ENCODE data around the gene PDE10A.
"Not testable (repeated sequence)": the region's sequence is repeated elsewhere in the genome, so short reads cannot be mapped to it uniquely, and the experiment has no call there.

PDE10A gene

DNA sequence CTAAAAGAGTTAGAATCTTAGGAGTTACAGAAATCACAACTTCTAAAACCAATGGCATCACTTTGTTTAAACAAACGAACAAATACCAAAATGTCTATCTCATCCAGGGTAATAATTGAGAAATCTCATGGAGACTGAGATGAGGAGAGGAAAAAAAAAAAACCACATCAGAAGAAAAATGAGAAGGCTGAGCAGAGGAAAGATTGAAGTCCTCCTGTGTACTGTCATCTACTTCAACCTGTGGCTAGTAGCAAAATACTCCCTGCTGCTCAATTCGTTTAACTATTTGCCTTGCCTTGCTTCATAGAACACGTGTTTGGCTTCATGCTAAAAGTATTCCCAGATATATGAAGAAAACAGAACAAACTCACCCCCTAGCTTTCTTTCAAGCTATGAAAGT is 143.7 kb downstream of the PDE10A start:
- no peak for DNase-seq

- no peak for DNase-seq
Measured at GRCh38 chr6:165515963-165516624, 146.9 kb downstream of the PDE10A start.

DNA sequence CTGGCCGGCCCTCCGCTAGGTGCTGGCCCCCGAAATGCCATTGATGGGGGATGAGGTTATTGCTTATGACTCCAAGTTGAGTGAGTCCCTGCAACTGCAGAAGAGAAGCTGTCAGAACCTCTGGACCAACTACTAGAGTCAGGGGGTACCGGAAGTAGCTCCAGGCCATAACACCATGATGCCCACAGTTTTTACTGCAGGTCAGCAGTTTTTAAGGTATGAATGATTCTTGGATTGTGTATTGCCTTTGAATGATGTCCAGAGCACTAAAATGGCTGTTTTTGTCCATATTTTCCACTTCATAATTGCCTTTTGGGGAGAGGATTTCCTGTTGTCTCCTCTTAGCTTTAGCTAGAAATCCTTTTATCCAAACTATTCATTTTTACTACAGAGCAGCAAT is 148.4 kb downstream of the PDE10A start:
- no peak for DNase-seq

DNA sequence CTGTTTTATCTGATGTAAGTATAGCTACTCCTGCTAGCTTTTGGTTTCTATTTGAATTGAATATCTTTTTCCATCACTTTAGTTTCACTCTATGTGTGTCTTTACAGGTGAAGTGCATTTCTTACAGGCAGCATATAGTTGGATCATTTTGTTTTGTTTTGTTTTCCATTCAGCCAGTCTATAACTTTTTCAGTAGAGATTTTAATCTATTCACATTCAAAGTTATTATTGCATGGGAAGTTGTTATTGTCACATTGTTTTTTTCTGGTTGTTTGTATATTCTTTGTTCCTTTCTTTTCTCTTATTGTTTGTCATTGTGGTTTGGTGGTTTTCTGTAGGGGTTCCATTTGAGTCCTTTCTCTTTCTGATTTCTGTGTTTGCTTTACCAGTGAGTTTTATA is 151.2 kb downstream of the PDE10A start:
- DNase-seq = no peak

DNA sequence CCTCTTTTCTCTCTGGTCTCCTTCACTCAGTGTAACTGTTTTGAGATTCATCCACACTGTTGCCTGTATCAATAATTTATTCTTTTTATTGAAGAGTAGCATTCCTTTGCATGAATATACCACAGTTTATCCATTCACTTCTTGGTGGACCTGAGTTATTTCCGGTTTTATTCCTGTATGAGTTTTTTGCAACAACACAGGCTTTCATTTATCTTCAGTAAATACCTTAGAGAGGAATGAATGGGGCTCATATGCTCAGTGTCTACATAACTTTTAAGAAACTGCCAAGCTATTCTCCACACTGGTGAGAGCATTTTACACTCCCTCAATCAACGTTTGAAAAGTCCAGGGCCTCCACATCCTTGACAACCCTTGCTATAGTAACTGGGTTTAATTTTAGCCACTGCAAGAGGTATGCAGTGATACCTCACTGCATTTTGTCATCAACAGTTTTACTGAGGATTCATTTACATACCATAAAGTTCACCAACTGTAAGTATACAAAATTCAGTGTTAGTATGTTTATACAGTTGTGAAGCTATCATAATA is 154.6 kb downstream of the PDE10A start:
- no peak for DNase-seq

DNA sequence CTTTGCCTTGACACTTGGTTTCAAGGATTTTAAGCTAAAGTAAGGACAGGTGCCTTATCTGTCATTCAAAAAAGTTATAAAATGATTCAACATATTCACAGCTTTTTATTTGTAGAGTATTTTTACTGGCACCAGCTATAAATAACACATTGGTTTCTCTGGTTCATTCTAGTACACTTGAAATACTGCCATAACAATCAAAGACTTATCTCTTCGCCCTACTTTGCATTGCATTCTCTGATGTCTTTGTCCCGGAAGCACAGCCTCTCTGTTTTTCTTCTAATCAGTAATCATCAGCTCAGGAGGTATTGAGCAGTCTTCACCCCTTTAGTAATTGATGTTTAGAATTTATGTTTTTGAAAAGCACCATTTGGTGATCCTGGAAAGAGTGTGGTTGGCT is 156.4 kb downstream of the PDE10A start:
- no peak for DNase-seq

- not testable (repeated sequence) for DNase-seq
Measured at GRCh38 chr6:165500214-165500907, 162.7 kb downstream of the PDE10A start.

DNA sequence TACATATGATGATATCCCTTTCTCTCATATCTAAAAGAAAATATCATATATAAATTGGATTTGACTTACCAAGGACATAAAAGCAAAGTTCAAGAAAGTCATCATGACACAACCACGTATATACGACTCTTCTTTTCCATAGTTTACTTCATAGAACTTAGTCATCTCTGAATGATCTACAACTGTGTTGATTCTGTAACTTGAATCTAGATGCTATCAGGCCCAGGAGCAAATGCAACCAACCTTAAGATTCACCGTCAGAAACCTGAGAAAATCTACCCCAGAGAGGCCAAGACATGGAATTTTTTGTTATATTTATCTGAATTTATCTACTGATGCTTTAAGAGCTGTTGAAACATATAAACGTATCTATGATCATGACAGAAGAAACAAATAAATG is 165.6 kb downstream of the PDE10A start:
- DNase-seq = no peak

GRCh38 chr6:165488624-165489295 is 174.3 kb downstream of the PDE10A start:
- DNase-seq = no peak

DNA sequence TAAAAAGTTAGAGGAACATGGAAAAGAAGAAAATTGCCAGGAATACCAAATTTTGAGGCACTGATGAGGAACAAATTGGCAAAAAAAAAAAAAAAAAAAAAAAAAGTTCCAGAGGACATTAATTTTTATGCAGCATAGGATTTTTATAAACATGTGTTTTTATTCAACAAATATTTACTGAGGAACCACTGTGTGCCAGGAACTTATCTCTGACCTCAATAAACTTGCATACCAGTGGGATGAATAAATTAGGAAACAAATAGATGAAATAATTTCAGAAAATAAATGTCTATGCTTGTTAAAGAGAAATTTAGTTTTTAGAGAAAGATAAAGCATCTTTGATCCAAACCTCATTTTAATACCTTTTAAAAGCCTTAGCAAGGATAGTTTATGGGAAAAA is 175.1 kb downstream of the PDE10A start:
- DNase-seq = no peak

DNA sequence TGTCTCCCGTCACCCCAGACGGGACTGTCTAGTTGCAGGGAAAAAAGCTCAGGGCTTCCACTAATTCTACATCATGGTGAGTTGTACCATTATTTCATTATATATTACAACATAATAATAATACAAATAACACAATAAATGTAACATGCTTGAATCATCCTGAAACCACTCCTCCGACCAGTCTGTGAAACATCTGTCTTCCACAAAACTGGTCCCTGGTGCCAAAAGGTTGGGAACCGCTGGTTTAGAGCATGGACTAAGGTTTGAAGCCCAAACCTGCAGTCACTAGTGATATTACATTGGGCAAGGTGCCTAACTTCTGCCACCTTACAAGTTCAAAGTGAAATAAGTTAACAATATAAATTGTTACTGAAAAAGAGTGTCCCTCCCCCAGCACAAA is 175.7 kb downstream of the PDE10A start:
- DNase-seq = no peak

GRCh38 chr6:165486183-165487137 is 176.6 kb downstream of the PDE10A start:
- no peak for DNase-seq

GRCh38 chr6:165484178-165484889 is 178.7 kb downstream of the PDE10A start:
- DNase-seq = no peak

GRCh38 chr6:165481921-165482320 is 181.1 kb downstream of the PDE10A start:
- DNase-seq = no peak

DNA sequence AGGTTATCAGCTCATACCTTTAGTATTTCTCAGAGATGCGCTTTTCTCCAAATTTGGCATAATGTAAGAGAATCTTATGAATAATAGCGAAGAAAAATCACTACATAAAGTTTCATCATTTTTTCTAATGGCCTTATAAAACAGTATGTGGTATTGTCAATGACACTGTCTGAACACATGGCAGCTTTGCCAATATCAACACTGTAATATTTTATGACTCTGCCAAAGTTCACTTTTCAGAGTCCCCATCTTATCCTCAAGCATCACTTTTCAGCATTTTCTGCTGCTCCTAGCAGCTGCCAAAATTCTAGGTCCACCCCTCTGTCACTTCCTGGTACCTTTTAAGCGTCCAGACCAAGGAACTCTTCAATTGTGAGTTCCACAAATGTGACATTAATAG is 182.1 kb downstream of the PDE10A start:
- no peak for DNase-seq

- no peak for DNase-seq
Measured at GRCh38 chr6:165478581-165478980, 184.5 kb downstream of the PDE10A start.

DNA sequence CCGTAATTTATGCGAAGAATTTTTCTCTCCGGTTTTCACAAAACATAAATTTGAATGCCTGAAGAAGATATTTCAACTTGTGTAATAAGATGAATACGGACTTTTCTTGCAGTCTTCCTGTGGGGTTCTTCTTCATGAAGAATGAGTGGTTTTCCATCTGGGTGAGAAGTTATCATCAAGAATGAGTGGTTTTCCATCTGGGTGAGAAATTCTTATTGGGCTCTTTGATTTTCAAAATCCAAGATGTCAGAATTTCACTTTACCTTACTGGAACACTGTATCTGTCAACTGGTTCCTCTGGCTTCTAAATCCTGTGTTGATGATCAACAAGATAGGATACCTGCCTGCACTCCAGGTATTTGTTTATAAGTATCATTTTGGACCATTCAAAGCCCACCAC is 193.6 kb downstream of the PDE10A start:
- no peak for DNase-seq

DNA sequence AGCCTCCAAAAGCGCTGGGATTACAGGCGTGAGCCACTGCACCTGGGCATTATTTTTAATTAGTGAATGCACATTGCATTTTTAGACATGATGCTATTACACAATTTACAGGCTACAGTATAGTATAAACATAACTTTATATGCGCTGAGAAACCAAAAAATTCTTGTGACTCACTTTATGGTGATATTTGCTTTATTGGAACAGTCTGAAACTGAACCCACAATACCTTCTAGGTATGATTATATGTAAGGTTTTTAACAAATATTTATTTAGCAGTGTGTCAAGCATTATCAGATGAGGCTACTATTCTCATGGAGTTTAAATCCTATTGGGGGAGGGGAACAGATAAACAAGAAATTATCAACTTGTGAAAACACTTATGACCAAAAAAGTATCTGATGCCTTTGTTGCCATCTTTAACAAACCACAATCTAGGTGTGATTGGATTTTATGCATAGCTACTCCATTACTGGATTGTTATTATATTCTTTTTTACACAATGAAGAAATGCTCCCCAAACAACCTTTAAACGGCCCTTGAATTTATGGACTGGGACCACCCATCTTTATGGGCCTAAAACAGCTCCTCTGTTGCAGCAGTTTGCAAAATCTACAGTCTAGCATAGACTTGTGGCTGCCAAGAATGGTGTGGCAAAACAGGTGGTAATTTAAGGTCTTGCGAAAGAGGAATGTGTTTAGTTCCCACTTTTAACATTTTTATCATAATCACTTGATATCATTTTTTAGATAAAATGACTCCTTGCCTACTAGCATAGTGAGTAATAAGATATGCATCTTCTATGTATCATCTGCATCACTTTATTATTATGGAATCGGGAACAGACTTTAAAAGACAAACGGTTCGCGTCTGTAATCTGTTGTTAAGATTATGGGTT is 194.5 kb downstream of the PDE10A start:
- DNase-seq = no peak

DNA sequence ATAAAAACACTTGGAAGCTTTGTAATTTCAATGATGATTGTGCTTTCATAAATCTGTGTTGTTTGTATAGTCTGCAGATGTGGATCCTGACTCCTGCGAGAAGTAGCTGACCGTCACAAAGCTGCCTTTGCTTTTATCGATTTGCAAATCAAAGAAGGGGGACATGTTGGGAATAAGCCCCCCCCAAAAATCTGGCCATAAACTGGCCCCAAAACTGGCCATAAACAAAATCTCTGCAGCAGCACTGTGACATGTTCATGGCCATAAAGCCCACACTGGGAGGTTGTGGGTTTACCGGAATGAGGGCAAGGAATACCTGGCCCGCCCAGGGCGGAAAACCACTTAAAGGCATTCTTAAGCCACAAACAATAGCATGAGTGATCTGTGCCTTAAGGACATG is 199.5 kb downstream of the PDE10A start:
- not testable (repeated sequence) for DNase-seq

- not testable (repeated sequence) for DNase-seq
Measured at GRCh38 chr6:165459605-165460301, 203.3 kb downstream of the PDE10A start.

Measured in stimulated activated CD4-positive, alpha-beta T cell treated with anti-CD3 and anti-CD28 coated beads, Interleukin-2, amount 100 ng/mL, for 48 hours (primary cell).